Measurements from ENCODE around the gene ID2.

Gene ID2

DNA sequence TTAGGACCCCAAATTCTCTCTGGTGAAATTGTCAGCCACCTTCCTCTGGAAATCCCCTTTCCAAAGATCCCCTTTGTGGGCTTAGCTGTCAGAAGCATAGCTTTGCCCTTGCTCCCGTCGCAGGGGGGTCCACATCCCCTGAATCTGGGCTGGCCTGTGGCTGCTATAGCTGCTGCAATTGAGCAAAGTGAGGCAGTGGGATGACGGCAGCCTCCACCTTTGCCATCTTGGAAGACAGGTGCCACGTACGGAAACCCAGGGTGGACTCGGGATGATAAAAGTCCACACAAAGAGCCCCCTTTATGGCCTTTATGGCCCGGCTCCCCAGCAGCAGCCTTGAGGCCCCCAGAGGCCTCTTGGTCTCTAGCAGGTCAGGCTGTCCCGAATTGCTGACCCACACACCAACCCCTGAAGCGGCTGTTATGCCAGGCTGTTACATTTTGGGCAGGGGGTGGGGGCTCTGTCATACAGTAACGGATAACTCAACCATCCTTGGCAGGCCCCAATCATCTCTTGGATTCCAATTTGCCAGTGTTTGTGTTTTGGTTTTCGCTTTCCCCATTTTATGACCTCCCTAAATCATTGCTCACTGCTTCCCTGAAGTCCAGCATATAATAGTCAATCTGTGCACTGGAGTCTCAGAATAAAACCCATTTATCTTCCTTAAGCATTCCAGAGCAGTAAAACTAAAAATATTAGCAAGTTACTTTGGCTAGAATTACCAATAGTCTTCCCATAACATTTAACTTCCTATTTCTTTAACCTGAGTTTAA, 33.2 kb upstream of the ID2 start:
- DNase-seq, result no peak

DNA sequence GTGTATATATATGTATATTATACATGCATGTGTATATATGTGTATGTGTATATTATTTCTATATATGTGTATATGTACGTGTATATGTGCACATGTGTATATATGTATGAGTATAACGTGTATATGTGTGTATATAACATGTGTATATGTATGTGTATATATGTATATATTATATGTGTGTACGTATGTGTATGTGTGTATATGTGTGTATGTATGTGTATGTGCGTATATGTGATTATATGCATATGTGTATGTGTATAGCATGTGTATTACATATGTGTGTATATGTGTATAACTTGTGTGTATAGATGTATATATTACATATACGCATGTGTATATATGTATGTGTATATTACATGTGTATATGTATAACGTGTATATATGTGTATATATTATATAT, 32.1 kb upstream of the ID2 start:
- no peak for DNase-seq

DNA sequence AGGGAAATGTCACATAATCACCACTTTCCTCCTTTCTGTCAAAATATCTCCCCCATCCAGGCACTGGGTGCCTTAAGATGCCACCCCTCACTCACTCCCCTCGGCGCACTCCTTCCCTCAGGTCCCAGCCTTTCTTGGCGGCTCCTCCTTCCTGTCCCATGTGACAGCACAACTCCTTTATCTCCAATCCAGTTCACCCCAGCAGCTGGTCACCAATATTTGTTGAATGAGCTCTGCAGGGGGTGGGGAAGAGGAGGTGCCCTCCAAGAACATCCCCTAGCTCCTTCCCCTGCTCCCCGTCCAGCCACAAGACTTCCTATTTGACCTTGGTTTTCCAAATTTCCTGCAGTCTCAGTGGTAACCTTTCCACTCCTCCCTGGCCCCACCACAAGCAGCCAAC, 31.6 kb upstream of the ID2 start:
- no peak for DNase-seq

DNA sequence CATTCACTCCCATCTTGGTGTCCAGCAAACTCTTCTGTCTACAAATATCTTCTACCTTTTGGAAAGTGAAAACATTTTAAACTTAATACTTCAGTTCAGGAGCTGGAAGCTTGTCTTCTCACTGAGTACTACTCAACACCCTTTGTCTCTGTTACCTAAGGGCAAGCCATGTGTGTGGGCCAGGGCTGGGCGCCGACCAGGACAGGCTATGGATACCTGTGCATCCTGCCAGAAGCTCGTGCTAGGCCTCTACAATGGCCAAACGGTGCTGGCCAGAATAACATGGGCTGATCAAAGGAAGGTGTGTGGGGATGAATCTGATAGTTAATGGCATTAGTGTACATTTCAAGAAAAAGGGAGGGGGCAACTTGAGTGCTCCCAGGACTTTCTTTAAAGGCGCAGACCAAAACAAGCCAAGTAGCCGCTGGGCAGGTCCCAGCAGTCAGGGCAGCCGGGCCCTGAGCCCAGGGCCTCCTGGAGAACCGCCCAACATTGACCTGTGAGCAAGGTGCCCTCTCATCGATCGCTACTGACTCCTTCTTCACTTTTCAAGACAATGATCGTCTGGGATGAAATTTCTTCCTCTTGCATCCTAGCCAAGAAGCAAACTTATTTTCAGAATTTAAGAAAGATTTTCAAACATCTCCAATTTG, 29.0 kb upstream of the ID2 start:
- no peak for DNase-seq

DNA sequence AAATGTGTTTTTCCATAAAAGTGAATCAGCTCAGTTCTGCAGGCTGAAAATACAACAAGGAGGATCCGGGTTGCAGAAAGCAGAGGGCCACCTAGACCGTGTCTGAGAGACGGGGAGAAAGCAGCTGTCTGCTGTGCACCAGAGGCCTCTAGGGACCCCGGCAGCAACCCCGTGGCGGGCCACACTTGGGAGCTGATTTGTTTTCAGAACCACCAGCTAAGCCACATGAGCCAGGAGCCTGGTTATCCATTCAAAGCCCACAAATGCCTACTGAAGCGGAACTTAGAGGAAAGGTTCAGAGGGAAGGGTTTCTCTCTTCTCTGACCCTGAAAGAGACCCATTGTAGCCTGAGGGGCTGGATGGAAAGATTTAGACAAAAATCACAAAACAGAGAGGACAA, 28.4 kb upstream of the ID2 start:
- no peak for DNase-seq

DNA sequence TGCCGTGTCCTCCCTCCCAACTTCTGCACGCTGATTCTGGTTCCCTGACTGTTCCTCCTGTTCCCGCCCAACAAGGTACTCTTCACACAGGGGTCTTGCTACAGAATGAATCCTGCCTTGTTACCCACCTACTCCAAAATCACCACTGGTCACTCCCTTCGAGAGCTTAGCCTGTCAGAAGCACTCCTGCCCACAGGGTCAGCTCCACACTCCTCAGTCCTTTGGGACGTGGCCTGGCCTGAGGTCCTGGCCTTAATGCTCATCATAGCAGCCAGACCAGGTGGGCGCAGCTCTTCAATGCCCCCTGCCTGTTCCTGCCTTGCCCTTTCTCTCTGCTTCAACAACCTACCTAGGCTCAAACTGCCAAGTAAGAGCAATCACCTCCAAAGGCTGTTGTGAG, 27.8 kb upstream of the ID2 start:
- no peak for DNase-seq

DNA sequence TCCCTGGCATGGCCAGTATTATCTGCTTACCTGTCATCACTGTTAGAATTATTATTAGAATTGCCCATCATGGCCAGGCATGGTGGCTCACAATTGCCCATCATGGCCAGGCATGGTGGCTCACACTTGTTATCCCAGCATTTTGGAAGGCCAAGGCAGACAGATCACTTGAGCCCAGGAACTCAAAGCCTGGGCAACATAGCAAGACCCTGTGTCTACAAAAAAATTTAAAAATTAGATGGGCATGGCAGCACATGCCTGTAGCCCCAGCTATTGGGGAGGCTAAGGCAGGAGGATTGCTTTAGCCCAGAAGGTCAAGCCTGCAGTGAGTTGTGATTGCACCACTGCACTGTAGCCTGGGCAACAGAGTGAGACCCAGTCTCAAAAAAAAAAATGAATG, 27.4 kb upstream of the ID2 start:
- DNase-seq, result no peak

DNA sequence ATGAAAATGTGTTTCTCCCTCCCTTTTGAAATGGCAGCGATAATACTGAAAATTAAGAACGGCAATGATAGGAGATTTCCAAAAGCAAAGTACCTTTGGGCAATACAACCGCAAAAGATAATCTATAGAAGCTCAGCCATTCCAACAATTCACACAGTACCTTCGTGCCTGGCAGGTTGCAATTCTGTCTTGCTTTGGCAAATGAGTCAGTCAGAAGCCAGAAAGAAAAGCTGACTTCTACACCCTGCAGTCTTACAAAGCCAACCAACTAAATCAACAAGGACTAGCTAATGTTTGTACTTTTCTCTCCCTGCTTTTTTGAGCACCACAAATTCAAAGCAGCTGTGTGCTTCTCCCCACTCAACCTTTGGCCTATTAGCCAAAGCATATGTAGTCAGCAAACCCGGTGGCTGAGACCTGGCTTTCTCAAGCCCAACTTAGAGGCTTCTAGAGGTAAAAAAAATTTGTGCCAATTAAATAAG, 25.7 kb upstream of the ID2 start:
- DNase-seq, result no peak

DNA sequence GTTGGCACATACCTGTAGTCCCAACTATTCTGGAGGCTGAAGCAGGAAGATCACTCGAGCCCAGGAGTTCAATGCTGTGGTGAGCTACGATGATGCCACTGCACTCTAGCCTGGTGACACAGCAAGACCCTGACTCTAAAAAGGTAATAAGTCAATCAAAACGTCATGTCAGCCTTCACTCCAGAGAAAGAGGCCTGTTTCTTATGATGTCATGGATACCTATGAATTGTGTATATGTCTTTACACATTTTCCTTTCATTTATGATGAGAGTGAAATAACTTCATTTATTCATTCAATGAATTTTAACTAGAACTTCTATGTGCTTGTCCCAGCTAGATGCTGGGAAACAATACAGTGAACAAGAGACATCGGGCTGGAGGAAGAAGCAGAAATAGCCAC, 25.0 kb upstream of the ID2 start:
- no peak for DNase-seq

DNA sequence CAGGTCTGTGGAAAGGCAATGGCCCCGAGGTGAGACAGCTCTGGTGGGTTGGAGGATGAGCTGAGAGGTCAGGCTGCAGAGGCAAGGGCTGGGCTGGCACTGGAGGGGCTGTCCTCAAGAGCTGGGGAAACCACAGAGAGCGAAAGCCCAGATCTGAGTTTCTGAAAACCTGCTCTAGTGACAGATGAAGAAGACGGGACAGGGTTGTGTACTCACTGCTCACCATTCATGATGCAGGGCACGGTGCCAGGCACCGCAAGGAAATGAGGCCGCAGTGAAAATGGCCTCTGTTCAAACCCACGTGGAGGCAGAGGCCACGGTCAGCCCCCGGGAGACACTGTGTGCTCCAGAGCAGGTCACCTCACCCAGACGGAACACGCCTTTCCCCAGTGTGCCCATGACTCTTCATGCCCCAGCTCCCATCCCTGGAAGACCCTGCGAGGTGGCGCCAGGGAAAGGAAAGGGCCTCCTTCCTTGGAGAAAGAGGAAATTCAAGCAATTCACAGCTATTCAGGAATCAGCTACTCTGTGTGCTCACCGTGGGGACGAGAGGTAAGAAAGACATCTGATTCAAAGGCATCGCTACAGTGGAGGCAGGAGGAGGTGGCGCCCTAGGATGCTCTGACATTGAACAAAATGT, 24.3 kb upstream of the ID2 start:
- peak; percentile 47 for DNase-seq

DNA sequence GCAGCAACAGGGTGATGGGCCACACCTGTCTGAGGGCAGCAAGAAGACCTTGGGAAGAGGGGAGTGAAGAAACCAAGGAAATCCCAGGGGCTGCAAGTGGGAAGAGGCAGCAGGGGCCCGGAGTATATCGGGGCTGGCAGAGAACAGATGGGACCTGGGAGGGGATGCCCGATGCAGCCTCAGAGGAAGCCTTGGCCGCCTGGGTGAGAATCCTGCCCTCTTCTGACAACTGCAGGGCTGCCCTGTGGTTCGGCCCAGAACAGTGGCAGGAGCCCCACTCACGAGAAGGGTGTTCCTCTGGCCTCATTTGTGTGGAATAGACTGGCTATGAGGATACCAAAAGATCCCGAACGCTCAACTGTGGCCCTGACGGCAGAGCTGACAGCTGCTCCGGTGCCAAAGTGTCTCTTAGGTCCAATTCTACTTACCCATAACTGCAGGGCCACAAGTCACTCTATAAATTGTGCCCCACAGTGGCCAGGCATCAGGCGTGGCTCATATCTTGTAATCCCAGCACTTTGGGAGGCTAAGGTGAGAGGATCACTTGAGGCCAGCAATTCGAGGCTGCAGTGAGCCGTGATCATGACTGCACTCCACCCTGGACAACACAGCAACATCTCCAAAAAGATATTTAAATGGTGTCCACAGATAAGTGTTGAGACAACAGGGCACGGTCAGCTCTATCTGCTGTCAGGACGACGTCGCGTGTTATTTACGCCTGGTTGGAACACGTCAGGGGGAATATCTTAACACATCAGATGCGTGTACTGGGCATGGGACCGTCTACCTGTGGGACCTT, 23.6 kb upstream of the ID2 start:
- no peak for DNase-seq

DNA sequence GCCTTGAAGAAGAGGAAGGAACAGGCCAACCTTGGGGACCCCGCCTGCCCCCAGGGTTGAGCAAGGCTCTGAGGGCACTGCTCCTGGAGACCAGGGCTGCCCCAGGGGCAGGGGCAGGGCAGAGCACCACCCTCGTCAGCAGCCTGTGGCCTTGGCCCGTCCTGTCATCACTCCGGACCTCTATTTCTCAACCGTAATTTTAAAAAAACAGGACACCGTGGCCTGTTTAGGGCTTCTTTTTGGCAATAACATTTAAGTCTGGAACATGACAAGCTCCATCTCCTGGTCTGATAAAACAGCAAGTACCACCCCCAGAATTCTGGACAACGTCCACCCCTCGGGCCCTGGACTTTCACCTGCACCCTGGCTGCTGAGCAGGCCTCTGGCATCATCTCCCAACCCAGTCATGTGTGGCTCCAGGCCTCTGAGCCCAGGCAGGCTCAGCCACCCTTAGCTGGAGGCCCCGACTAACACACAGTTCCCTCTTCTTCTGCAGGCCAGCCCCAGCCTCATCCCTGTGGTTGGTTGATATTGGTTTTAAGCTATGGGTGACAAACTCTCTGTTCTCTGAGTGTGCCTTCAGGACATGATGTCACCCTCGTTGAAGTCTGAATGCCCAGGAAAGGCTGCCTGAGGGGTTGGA, 22.6 kb upstream of the ID2 start:
- no peak for DNase-seq

DNA sequence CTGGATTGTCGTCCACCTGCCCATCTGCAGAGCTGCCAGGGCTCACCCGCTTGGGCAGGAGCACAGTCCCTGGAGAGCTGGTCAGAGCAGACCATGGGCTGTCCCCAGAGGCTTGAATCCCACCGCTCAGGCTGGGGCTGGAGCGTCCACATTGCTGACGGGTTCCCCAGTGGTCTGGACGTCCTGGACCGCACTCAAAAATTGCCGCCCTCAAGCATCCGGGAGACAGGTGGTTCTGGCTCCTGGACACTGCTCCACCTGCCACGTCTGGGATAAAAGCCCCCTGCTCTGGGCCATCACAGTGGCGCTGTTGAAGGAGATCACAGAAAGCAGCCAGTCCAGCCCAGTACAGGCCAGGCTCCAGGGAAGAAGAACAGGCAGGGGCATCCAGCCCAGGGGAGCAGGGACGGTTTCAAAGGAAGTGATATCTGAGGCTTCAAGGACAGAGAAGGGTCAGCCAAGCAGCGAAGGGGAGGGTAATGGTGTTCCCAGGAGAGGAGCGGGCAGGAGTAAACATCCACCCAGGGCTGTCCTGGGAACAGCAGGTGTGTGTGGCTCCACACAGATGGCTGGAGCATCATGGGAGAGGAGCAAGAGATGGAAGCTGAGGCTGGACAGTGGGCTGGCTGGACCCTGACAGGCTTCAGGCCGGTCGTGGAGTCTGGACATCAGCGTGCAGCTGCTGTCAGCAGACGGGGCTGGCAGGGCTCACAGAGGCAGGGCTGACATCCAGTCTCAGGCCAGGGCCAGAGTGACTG, 21.9 kb upstream of the ID2 start:
- no peak for DNase-seq

DNA sequence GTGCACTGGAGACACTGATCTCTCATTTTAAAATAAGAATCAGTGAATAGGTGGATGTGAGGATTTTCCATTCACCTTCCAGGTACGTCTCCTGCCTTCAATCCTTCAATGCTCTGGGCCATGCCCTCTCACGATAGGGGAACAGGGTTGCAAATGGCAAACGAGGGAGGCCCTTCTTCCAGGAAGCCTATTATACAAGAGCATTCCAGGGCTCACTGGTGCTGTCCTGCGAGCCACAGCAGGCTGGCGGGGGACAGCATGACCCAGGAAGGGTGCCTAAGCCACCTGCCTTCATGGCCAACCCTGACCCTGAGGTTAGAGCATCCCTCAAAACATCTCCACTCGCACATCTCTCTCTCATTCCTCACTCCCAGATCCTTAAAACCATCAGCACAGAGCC, 20.6 kb upstream of the ID2 start:
- DNase-seq, result no peak

DNA sequence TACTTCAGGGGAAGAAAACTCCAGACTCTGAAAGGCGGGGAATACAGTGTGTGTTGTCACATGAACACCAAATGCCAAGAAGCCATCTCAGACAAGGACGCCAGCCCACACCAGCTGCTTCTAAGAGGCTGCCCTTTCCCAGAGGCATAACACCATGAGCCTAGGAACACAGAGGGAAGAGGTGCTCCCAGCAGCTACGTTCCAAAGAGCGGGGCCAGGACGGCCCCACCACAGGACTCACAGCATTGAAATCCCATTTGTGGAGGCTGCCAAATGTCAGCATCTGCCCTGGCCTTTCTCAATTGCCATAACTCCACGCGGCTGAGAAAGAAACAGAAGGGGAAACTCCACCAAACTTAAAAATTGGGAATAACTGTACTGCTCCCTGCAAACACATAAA, 20.1 kb upstream of the ID2 start:
- DNase-seq, result no peak

DNA sequence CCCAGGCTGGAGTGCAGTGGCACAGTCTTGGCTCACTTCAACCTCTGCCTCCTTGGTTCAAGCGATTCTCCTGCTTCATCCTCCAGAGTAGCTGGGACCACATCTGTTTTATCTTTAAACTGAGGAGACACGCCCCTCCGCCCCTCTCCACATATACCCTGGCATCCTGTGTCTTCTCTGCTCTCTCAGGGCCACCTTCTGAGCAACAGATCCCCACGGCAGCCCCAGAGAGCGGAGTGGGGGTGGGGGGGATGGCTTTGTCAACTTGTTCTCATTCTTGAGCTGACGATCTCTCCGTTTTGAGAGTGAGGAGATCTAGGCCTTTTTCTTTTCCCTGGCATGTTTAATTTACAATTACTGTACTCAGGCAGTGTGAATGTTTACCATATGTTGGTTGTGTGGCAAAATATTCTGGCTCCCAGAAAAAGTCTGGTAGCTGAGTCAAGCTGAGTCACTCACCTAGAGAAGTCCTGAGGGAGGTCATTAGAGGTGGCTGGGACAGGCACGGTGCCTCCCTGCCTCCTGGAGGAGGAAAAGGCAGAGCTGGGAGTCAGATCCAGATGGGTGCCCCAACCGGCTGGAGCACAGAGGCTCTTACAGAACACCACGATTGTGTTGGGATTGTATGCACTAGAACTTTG, 19.5 kb upstream of the ID2 start:
- DNase-seq, result no peak

DNA sequence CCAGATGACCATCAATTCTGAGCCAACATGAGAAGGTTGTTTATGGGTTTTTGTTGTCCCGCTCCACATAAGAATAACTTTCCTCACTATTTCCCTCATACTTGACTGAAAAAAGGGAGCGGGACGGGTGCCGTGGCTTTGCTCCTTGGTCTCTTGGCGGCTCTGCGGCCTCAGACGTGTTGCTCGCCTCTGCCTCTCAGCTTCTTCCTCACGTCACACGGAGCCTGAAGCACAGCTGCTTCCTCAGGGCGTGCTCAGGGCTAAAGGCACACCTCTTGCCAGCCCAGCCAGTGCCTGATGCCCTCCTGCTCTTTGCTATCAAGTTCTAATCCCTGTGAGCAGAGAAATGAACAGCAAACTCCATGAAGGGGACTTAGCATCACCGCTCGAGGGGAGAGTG, 17.9 kb upstream of the ID2 start:
- no peak for DNase-seq

DNA sequence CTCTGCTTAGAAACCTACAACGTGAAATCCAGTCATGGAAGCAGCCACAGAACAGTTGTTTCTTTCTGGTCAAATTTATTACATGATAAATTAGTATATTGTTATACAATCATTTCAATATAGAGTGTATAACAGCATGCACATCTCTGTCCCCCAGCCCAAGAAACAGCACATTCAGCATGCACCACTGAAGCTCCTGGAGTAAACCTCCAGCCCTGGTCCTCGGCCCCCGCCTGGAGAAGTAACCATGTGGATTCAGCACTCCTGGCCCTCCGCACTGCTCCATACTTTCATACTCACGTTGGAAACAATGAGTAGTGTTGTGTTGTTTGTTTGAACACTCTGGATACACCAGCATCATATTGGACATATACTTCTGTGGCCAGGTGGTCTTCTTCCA, 15.3 kb upstream of the ID2 start:
- DNase-seq, result no peak

DNA sequence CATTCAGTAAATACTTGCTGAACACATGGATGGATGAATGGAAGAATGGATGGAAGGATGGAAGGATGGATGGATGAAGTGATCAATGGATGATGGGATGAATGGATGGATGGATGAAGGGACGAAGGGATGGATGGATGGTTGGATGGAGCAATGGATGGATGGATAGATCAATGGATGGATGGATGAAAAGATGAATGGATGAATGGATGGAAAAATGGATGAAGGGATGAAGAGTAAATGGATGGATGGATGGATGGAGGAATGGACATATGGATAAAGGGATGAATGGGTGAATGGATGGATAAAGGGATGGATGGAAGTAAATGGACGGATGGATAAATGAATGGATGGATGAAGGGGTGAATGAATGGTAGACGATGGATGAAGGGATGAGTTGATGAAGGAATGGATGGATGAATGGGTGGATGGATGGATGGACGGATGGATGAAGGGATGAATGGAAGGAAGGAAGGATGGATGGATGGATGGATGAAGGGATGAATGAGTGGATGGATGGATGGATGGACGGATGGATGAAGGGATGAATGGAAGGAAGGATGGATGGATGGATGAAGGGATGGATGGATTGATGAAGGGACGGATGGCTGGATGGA, 13.9 kb upstream of the ID2 start:
- no peak for DNase-seq

DNA sequence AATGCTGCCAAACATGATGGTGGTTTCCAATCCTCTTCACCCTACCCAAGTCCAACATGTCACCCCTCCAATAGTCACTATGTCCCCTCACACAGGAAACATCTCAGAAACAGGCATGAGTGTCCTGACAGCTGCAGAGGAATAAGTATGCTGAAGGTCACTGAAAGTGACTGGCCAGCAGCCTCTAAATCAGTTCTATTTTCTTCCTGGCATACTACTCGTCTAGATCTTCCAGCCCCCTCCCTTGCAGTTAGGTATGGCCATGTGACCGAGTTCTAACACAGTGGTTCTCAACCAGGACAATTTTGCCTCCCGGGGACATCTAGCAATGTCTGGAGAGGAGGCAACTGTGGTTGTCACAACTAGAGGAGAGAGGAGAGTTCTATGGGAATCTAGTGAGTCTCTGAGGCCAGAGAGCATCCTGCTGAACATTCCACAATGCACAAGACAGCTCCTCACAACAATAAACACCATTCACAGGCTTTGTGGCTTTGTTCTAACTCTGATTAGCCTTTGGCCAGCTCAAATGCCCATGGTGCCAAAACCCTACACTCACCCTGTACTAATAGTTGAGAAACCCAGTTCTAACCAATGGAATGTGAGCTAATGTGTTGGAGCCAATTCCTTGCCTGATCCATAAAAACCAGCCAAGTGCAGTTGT, 12.6 kb upstream of the ID2 start:
- DNase-seq, result no peak

DNA sequence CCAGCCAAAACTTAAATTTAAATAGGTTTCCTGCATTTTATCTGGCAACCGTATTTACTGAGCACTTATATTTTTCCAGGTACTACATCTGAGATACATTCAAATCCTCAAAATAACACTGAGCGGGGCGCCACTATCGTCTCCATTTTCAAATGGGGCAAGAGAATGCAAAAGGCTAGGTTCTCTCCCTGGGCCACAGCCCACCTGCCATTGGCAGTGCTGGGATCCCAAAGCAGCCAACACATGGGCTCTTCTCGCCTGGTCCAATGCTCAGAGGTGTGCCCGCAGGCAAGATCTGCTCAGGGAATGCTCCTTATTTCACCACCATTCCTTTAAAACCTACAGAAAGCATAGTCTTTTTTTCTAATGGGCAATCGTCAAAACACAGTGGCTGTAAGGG, 11.3 kb upstream of the ID2 start:
- no peak for DNase-seq
